Measurements from ENCODE around the gene LCN10. TPM values are rescaled to one million over a fixed set of nuclear protein-coding genes. Genes with fewer than 3 reads are reported as not detected.

Gene LCN10
- total RNA-seq, 1 donor from 2014 or later, result not detected

DNA sequence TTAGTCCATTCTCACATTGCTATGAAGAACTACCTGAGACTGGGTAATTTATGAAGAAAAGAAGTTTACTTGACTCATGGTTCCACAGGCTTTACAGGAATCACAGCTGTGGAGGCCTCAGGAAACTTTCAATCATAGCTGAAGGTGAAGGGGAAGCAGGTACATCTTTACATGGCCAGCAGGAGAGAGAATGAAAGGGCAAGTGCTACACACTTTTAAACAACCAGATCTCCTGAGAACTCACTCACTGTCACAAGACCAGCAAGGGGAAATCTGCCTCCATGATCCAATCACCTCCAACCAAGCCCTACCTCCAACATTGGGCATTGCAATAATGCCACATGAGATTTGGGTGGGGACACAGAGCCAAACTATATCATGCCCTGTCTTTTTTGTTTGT is 9.1 kb upstream of the LCN10 start:
- Histone ChIP-seq H3K27ac (no peak overlapping the region), H4K20me1 (ENCODE audit: low read depth) (no peaks in the 10 kb centered on the region), H3K9me3 (ENCODE audit: low read depth) (no peaks in the 10 kb centered on the region), H2AFZ (replicated peaks) (no peak overlapping the region), H3K36me3 (no peaks in the 10 kb centered on the region), H3K4me2 (no peak overlapping the region), H3K79me2 (ENCODE audit: low read depth) (no peaks in the 10 kb centered on the region), H3K4me1 (peaks cover 3% of the 10 kb centered on the region), H3K9ac (no peak overlapping the region), H3K27me3 (no peaks in the 10 kb centered on the region), H3F3A (ENCODE audit: low read depth) (peaks cover 4% of the 10 kb centered on the region), H3K4me3 (no peak overlapping the region)
- Mint-ChIP-seq H3K9me3 (peaks cover 16% of the 10 kb centered on the region), H3K36me3 (no peaks in the 10 kb centered on the region), H3K4me1 (no peaks in the 10 kb centered on the region), H3K27me3 (ENCODE audit: insufficient read depth, low read depth) (peaks cover 14% of the 10 kb centered on the region), H3K4me3 (no peak overlapping the region), H3K27ac (no peak overlapping the region)
- TF ChIP-seq EZH2phosphoT487 (IDR thresholded peaks at IDR 0.05) (no peak), EZH2 (IDR thresholded peaks at IDR 0.05) (no peak)
- TF ChIP-seq, protein P1, sequence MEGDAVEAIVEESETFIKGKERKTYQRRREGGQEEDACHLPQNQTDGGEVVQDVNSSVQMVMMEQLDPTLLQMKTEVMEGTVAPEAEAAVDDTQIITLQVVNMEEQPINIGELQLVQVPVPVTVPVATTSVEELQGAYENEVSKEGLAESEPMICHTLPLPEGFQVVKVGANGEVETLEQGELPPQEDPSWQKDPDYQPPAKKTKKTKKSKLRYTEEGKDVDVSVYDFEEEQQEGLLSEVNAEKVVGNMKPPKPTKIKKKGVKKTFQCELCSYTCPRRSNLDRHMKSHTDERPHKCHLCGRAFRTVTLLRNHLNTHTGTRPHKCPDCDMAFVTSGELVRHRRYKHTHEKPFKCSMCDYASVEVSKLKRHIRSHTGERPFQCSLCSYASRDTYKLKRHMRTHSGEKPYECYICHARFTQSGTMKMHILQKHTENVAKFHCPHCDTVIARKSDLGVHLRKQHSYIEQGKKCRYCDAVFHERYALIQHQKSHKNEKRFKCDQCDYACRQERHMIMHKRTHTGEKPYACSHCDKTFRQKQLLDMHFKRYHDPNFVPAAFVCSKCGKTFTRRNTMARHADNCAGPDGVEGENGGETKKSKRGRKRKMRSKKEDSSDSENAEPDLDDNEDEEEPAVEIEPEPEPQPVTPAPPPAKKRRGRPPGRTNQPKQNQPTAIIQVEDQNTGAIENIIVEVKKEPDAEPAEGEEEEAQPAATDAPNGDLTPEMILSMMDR (IDR thresholded peaks at IDR 0.05), result no peak
- DNase-seq (ENCODE audit: low spot score), result no peak

- H3K4me2 ChIP-seq, result no peak overlapping the region
- no peak for DNase-seq (ENCODE audit: low spot score)
- no peaks in the 10 kb centered on the region for H3K27me3 ChIP-seq
- no peaks in the 10 kb centered on the region for H3K36me3 ChIP-seq
- H3K9me3 ChIP-seq (ENCODE audit: low read depth), result no peaks in the 10 kb centered on the region
- H2AFZ ChIP-seq (replicated peaks), result no peak overlapping the region
- H3K79me2 ChIP-seq (ENCODE audit: low read depth), result no peaks in the 10 kb centered on the region
- peaks cover 3% of the 10 kb centered on the region for H3K4me1 ChIP-seq
- peaks cover 14% of the 10 kb centered on the region for H3K27me3 Mint-ChIP-seq (ENCODE audit: insufficient read depth, low read depth)
- no peak for TF ChIP-seq EZH2phosphoT487 (IDR thresholded peaks at IDR 0.05)
- TF ChIP-seq EZH2 (IDR thresholded peaks at IDR 0.05), result no peak
- TF ChIP-seq, protein P1 (IDR thresholded peaks at IDR 0.05), result no peak
- H3K4me3 ChIP-seq, result no peak overlapping the region
- H3K9ac ChIP-seq, result no peak overlapping the region
- peaks cover 4% of the 10 kb centered on the region for H3F3A ChIP-seq (ENCODE audit: low read depth)
- no peak overlapping the region for H3K27ac ChIP-seq
- H3K27ac Mint-ChIP-seq, result no peak overlapping the region
- H4K20me1 ChIP-seq (ENCODE audit: low read depth), result no peaks in the 10 kb centered on the region
- peaks cover 13% of the 10 kb centered on the region for H3K9me3 Mint-ChIP-seq
- no peaks in the 10 kb centered on the region for H3K4me1 Mint-ChIP-seq
- H3K4me3 Mint-ChIP-seq, result no peak overlapping the region
- no peaks in the 10 kb centered on the region for H3K36me3 Mint-ChIP-seq
Observed at GRCh38 chr9:136751244-136751643, 8.5 kb upstream of the LCN10 start.

DNA sequence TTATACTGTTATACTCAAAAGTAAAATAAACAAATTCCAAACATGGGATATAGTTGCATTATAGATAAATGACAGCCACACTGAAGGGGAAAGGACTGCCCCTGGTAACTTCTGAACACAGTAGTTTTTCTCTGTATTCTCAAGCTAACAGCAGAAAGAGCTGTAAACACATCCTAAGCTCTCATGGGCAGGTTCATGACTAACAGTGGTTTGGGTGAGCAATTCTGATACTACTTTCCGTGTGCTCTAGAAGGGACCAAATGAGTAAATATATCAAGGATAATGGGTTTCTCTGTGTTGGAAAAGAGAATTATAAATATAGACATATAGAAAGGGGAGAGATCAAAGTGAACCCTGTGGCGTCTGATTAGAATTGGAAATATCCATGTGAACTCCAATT is 7.8 kb upstream of the LCN10 start:
- Mint-ChIP-seq H3K4me3 (no peak overlapping the region), H3K9me3 (peaks cover 13% of the 10 kb centered on the region), H3K27ac (no peak overlapping the region), H3K4me1 (no peaks in the 10 kb centered on the region), H3K36me3 (no peaks in the 10 kb centered on the region), H3K27me3 (ENCODE audit: insufficient read depth, low read depth) (peaks cover 8% of the 10 kb centered on the region)
- H3K9me3 ChIP-seq (ENCODE audit: low read depth), result no peaks in the 10 kb centered on the region
- H3K4me3 ChIP-seq, result no peak overlapping the region
- H4K20me1 ChIP-seq (ENCODE audit: low read depth), result no peaks in the 10 kb centered on the region
- no peak overlapping the region for H2AFZ ChIP-seq (replicated peaks)
- H3K27ac ChIP-seq, result no peak overlapping the region
- peaks cover 4% of the 10 kb centered on the region for H3F3A ChIP-seq (ENCODE audit: low read depth)
- H3K79me2 ChIP-seq (ENCODE audit: low read depth), result no peaks in the 10 kb centered on the region
- no peaks in the 10 kb centered on the region for H3K27me3 ChIP-seq
- TF ChIP-seq EZH2phosphoT487 (IDR thresholded peaks at IDR 0.05), result no peak
- TF ChIP-seq, protein P1 (IDR thresholded peaks at IDR 0.05), result no peak
- TF ChIP-seq EZH2 (IDR thresholded peaks at IDR 0.05), result no peak
- H3K4me2 ChIP-seq, result no peak overlapping the region
- no peaks in the 10 kb centered on the region for H3K36me3 ChIP-seq
- no peak overlapping the region for H3K9ac ChIP-seq
- peaks cover 3% of the 10 kb centered on the region for H3K4me1 ChIP-seq
- no peak for DNase-seq (ENCODE audit: low spot score)
